Fibroblast of gingiva (primary cell): ENCODE results near the gene NEK10.

Source experiments
- DNase-seq: peaks from one replicate; pipeline ENCODE4 v3.0.0-alpha.2; 2011; ENCODE audit warnings: low read depth

Gene NEK10

GRCh38 chr3:27060336-27060735 lies 308.8 kb downstream of the NEK10 start:
- DNase-seq, result no peak
